TTC549 (cell line): ENCODE results near the gene RMDN2.
"Not testable (repeated sequence)": the region's sequence is repeated elsewhere in the genome, so short reads cannot be mapped to it uniquely, and the experiment has no call there.

ENCODE experiments used
- FAIRE-seq: peaks from 2 replicates; lab custom pipeline; 2012; peaks lifted over from hg19 to GRCh38; lab: Jason Lieb, UNC

RMDN2 gene

DNA sequence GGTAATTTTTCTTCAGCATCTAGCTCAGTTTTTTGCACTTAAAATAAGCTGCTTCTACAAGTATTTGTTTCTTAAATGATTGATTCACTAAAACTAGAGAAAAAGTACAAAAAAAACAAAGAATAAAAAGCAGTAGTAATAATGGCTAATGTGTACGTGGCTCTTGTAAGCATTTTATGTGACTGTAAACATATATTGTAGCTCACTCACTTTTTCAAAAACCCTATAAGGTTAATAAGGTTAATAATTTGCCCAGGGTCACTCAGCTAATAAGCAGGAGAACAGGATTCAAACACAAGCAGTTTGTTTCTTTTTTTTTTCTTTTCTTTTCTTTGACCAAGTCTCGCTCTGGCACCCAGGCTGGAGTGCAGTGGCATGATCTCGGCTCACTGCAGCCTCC is 67.5 kb downstream of the RMDN2 start:
- FAIRE-seq: no peak

DNA sequence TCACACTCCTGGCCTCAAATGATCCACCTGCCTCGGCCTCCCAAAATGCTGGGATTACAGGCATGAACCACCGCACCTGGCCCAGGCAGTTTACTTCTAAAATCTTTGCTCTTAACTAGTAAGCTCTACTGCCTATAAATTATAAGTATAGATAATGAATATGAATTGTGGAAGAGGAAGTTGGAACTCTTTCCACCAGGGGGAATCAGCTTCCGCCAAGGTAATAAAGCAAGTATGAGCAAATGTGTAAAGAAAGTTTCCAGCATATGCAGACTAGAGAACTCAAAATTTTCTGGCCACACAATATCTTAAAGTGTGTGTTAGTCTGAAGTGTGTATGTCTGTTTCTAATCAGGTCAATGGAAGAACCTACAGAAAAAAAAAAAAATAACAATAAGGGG is 68.1 kb downstream of the RMDN2 start:
- FAIRE-seq: no peak

DNA sequence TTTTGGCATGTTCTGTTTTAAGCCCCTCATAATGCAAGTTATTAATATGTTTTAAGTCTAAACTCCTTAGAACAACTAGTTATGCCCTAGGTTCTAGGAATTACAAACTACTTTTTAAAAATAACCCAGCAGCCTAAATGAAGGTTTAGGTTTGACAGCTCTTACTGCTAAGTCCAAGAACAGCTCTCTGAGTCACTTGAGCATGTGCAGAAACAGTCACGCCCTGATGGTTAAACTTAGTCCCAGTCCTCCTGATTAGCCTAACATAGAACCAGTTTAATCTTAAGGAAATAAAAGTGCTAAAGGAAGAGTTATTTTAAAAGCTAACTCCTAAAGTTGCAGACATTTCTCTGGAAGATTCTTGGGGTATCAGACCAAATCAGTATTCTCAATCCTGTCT is 72.5 kb downstream of the RMDN2 start:
- FAIRE-seq: no peak

DNA sequence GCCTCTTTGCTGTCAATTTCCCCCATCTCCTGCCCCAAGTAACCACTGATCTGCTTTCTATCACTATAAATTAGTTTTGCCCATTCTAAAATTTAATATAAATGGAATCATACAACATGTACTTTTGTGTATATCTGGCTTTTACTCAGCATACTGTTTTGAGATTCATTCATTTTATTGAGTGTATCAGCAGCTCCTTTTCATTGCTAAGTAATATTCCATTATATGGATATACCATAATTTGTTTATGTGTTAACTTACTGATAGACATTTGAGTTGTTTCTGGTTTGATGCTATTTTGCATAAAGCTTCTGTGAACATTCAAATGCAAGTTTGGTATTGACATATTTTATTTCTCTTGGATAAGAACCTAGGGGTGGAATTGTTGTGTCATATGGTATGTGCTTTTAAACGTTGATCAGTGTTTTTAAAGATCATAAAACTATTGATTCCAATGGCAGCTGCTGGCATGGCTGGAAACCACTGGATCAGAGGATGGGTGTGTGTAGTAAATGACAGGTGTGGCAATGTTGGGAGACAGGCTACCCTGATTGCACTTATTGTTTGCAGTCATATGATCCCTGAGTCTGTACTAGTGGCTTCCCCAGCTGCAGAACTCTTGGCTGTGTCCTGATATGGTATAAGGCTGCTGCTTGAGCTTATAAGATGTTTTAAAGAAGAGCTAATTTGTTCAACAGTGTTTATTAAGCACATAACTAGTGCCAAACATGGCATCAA is 75.6 kb downstream of the RMDN2 start:
- no peak for FAIRE-seq

DNA sequence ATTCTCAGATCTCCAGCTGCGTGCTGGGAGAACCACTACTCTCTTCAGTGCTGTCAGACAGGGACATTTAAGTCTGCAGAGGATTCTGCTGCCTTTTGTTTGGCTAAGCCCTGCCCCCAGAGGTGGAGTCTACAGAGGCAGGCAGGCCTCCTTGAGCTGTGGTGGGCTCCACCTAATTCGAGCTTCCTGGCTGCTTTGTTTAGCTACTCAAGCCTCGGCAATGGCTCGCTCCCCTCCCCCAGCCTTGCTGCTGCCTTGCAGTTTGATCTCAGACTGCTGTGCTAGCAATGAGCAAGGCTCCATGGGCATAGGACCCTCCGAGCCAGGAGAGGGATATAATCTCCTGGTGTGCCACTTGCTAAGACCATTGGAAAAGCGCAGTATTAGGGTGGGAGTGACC is 85.1 kb downstream of the RMDN2 start:
- not testable (repeated sequence) for FAIRE-seq

DNA sequence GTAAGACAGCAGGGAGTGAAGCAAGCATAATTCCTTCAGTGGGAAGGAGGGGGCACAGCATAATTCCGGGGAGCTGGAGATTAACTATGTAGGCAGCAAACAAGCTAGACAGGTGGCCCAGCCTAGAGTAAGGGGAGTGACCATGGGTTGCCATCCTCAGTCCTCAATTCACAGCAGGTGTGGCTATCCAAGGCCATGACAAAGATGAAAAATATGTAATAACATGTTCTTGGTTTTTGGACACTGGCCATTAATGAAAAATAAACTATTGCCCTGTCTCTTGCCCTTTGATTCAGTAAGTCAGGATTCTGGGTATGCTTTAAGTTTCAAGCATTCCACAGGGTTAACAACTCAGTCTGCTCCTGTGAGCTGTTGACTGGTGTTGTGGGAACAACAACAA is 85.9 kb downstream of the RMDN2 start:
- no peak for FAIRE-seq

DNA sequence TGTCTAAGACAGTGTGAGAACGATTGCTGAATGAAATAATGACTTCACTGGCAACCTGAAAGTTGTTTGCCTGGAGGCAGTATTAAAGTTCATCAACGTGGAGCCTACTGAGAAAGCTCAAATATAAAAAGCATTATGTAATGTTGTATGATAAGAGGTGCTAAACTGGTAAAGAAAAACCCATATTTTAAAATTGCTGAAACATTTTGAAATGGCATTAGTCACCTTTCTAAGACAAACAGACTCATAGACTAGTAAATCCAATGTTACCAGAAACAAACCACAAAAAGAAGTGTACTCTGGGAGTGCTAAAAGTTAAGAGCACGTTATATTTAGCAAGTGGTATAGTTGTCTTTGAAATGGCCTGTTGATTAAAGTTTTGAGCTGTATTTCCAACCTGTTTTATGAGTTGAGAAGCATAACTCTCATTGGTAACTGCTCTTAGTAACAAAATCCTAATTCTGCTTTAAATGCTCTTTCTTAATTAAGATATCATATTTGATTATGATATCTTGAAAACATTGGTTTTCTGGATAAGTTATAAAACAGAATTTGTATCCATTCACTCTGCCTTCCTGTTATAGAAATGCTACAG is 88.2 kb downstream of the RMDN2 start:
- FAIRE-seq: no peak

DNA sequence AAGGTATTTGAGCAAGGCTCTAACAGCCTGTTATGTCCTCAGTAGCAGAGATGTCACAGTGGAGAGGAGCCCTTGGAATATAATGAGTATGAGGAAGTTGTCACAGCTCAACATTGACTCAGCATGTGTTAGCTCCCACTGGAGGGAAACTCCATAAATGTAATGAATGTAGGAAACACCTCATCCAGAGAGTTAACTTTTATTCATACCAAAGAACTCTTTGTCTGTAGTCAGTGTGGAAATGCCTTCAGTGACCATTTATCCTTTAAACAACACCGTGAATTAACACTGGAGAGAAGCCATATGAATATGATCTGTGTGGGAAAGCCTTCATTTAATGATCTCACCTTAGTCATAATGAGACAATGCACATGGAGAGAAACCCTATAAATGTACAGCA is 91.1 kb downstream of the RMDN2 start:
- FAIRE-seq: no peak

DNA sequence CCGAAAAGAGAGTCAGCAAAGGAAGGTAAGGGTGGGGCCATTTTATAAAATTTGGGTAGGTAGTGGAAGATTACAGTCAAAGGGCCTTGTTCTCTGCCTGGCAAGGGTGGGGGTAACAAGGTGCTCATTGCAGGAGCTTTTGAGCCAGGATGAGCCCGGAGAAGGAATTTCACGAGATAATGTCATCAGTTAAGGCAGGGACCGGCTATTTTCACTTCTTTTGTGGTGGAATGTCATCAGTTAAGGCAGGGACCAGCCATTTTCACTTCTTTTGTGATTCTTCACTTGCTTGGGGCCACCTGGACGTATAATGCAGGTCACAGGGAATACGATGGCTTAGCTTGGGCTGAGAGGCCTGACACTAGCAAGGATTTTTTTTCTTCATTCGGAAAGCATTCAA is 92.7 kb downstream of the RMDN2 start:
- FAIRE-seq: no peak

DNA sequence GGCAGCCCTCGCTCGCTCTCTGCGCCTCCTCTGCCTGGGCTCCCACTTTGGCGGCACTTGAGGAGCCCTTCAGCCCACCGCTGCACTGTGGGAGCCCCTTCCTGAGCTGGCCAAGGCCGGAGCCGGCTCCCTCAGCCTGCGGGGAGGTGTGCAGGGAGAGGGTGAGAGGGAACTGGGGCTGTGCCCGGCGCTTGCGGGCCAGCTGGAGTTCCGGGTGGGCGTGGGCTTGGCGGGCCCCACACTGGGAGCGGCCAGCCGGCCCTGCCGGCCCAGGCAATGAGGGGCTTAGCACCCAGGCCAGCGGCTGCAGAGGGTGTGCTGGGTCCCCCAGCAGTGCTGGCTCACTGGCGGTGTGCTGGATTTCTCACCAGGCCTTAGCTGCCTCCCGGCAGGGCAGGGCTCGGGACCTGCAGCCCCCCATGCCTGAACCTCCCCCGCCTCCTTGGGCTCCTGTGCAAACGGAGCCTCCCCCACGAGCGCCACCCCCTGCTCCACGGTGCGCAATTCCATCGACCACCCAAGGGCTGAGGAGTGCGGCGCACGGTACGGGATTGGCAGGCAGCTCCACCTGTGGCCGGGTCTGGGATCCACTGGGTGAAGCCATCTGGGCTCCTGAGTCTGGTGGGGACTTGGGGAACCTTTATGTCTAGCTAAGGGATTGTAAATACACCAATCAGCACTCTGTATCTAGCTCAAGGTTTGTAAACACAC is 95.4 kb downstream of the RMDN2 start:
- FAIRE-seq: not testable (repeated sequence)

DNA sequence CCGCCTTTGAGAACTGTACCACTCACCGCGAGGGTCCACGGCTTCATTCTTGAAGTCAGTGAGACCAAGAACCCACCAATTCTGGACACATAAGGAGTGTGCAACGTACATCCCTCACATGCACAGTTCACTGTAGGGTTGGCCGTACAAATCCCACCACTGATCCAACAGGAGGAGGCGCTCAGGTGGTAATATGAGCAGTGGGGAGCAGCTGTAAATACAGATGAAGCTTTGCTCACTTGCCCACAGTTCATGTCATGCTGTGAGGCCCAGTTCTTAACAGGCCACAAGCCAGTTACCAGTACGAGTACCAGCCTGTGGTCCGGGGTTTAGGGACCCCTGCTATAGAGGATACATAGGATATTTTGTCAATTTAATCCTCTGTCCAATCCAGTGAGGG is 96.5 kb downstream of the RMDN2 start:
- no peak for FAIRE-seq

DNA sequence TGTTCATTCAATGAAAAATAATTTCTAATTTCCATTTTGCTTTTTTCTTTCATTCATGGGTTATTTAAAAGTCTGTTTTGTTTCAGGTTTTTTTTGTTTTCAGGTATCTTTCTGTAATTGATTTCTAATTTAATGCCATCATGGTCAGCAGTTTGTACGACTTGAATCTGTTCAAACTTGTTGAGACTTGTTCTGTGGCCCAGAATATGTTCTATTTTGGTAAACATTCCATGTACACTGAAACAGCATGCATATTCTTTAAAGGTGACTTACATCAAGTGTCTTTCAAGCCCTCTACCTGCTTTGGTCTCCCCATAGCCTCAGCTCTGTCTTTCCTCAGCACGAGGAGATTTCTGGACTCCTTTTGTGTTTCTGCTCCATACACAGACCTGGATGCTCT is 101.8 kb downstream of the RMDN2 start:
- peak; percentile 70 for FAIRE-seq

DNA sequence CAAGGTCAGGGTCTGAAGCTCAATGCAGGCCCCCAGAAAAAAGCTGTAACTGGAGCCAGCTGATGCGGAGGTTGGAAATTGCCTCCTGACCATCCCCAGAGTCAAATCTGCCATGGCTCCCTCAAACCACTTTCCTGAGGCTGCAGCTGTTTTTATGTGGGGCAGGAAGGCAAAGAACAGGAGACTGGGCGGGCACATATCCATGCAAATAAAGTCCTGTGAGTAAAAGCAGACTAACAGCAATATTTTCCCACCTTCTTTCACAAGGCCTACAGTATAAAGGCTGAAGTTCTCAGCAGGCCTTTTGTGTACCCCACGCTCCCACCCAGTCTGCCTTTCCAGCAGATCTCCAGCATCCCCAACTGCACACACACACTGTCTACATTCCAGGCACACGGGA is 103.7 kb downstream of the RMDN2 start:
- FAIRE-seq: no peak

DNA sequence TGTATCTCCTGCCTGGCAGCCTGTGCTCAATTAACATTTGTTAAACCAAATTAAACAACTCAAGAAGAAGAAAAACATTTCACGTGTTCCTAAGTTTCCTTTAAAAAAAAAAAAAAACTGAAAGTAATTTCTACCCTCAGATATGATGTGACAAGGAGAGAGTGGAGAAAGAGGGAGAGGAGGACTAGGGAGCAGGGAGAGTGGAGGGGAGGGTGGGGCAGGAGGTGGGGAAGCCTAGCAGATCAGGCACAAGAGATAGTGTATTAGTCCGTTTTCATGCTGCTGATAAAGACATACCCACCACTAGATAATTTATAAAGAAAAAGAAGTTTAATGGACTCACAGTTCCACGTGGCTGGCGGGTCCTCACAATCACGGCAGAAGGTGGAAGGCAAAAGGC is 104.4 kb downstream of the RMDN2 start:
- no peak for FAIRE-seq

DNA sequence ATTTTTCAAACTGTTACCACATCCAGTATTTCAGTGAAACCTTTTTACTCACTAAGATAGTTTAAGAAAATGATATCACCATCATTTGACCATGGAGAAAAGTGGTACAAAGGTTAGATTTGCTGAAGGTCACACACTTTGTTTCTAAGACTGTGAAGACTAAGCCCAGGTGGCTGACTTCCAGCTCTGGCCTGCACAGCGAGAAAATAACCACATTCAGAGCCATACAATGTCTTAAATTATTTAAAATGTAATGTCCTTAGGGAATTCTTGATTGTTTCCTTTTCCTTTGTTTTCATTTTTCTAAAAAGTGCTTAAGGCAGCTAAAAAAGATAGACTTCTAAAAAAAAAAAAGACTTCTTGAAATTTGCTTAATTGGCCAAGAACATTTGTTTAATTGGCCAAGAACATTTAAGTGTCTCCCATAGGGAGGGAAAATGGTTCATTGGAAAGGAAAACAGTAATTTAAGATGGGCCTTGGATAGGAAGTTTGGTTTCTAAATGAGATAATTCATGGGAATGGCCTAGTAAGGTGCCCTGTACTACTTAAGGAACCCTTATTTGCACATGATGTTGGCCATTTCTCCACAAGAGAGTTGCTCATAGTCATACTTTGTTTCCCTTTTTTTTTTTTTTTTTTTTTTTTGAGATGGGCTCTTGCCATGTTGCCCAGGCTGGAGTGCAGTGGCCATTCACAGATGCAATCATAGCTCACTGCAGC is 105.7 kb downstream of the RMDN2 start:
- FAIRE-seq: no peak

DNA sequence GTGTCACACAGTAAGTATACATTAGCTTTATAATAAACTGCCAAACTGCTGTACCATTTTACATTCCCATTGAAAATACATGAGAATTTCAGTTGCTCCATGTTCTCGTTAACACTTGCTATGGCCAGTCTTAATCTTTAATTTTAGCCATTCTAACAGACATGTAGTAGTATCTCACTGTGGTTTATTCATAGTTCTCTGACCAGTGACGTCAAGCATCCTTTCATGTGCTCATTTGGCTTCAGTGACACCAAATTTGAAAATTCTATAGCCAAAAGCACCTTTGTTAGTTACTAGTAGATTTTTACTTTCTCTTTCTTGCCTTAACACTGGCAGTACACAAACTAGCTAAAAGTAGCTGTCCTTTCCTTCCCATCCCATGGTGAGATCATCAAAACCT is 107.9 kb downstream of the RMDN2 start:
- FAIRE-seq: no peak

DNA sequence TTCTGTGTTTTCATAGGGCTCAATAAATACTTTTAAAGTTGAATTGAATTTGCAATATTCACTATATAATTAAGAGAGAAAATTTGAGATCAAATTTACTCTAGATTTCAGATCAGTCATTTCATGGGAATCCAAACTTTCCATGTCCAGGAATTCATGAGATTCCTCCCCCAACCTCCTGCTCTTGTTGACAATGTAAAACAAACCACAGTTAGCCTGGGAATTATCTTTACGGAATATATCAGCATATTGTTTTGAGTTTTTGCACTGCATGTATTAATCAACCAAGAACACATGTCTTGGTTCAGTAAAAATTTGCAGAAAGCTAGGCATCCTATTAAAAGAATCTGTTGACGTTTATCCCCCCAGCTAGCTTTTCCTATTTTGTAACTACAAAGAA is 108.6 kb downstream of the RMDN2 start:
- FAIRE-seq: peak; percentile 45

DNA sequence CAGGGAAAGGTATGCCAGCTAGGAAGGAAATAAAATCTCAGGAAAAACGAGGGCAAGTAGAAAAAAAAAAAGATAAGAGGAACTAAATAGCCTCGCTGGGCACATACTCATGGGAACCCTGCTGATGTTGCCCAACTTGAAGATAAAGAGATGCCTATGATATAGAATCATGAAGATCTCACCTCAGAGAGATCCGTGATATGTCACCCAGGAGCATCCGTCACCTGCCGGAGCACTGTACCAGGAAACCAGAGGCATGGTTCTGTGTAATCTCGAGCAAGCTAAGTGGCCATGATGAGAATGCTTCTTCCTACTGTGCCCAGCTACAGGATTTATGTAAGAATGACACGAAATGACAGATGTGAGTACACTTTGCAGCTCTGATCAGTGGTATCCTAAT is 110.9 kb downstream of the RMDN2 start:
- FAIRE-seq: no peak

DNA sequence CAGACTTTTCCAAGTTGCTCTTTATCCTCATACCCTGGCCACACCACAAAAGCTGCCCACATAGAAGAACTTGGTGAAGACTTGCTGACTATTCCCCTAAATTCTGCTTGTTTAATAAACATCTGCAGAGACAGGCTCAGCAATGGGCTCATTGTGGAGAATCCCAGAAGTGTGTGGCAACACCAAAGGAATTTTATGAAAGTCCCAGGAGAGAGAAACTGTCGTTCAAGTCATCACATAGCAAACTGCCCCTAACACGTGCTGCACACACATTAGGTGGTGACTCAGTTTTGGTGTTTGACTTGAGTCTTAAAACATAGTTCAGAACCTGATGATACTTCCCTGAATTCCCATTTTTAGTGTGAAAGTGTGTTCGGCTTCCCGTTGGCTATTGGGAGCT is 112.2 kb downstream of the RMDN2 start:
- no peak for FAIRE-seq

DNA sequence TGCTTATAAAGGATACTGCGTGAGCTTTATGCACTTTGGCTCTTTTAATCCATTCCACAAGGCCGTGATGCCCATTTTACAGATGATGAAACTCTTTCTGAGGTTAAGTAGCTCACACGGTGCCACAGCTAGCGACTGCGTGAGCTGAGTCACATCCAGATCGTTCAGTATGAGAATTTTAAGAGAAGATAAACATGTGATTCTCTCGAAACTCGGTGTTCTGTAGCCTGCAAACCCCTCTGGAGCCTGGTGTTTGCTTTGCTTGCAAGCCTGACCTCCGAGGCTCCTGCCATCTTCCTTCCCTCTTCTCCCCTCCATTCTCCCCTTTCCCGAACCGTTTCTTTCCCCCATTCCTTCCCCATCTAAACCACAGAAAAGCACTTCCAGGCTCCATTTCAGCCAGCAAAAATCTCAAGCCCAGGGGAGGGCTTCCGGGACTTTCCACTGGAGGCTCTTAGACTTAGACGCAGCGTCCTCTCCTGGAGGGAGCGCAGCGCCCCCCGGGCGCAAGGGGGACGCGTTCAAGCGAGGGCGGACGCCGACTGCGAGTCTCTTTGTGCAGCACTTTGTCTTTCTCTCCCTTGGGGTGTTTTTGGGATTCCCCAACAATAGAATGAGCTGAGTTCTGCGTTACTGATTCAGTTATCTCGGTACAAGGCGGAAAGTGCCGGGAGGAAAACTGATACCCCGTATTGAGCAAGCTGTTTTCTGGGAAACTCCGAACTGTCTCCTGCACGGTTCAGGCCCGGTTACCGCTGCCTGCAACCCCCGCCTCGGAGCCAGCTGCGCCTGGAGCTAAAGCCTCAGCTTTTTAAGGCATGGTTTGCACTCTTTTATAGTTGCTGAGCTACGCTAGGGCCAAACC is 112.9 kb downstream of the RMDN2 start:
- no peak for FAIRE-seq

DNA sequence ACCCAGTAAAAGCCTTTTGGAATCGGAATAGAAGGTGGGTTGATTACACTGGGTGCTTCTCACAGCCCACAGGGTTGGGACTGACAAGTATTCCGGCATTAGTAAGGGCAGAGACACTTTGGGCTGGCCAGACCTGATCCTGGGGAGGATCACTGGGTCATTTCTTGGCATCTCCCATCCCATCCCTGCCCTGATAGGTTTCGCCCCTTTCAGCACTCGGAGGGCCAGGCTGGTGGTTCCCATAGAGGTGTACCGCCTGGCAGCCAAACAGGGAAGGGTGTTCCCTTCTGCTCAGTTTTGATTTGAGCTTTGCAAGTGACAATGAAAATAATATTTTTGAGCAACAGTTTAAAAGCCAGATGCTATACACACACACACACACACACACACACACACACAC is 113.6 kb downstream of the RMDN2 start:
- no peak for FAIRE-seq
